SKM-1 (cell line): ENCODE measurements around the gene CYLD.

Experiments
- DNase-seq: peaks from one replicate; lab custom pipeline; 2025; ENCODE audit not compliant: unreplicated experiment; lab: John Stamatoyannopoulos, UW

Gene CYLD

GRCh38 chr16:50776037-50776436 lies 34.2 kb downstream of the CYLD start:
- no peak for DNase-seq

- DNase-seq = no peak
Observed at GRCh38 chr16:50778284-50779163, 36.6 kb downstream of the CYLD start.

GRCh38 chr16:50781043-50781442 lies 39.2 kb downstream of the CYLD start:
- no peak for DNase-seq

- DNase-seq = no peak
Observed at GRCh38 chr16:50781518-50781917, 39.6 kb downstream of the CYLD start.

GRCh38 chr16:50789757-50790156 lies 47.9 kb downstream of the CYLD start:
- DNase-seq = no peak

GRCh38 chr16:50791522-50791921 lies 49.6 kb downstream of the CYLD start:
- DNase-seq = no peak

GRCh38 chr16:50796829-50797228 lies 54.9 kb downstream of the CYLD start:
- DNase-seq = no peak

- no peak for DNase-seq
Observed at GRCh38 chr16:50797456-50797855, 55.6 kb downstream of the CYLD start.

- no peak for DNase-seq
Observed at GRCh38 chr16:50800074-50800473, 58.2 kb downstream of the CYLD start.

- no peak for DNase-seq
Observed at GRCh38 chr16:50801036-50801435, 59.1 kb downstream of the CYLD start.

GRCh38 chr16:50802000-50802399 lies 60.1 kb downstream of the CYLD start:
- DNase-seq = no peak

- DNase-seq = no peak
Observed at GRCh38 chr16:50802961-50803360, 61.1 kb downstream of the CYLD start.

- DNase-seq = no peak
Observed at GRCh38 chr16:50804290-50804907, 62.5 kb downstream of the CYLD start.

GRCh38 chr16:50806099-50807062 lies 64.5 kb downstream of the CYLD start:
- DNase-seq = peak; percentile 82

- DNase-seq = no peak
Observed at GRCh38 chr16:50808929-50809538, 67.1 kb downstream of the CYLD start.

GRCh38 chr16:50809561-50809960 lies 67.7 kb downstream of the CYLD start:
- DNase-seq = no peak

- DNase-seq = no peak
Observed at GRCh38 chr16:50810241-50810965, 68.5 kb downstream of the CYLD start.

GRCh38 chr16:50812046-50812445 lies 70.2 kb downstream of the CYLD start:
- DNase-seq = no peak

GRCh38 chr16:50812876-50813466 lies 71.1 kb downstream of the CYLD start:
- DNase-seq = no peak

- DNase-seq = no peak
Observed at GRCh38 chr16:50814052-50814451, 72.2 kb downstream of the CYLD start.
